Tibial nerve (tissue), 4 donors: ENCODE results near the gene MAN1B1.

Experiments
- CTCF ChIP-seq, 5 experiments: fragments of 200-600 bp in 3 of 5; fragments of 450-650 bp in 2 of 5; sonication (generic) in 3 of 5; IDR thresholded peaks; one replicate each; pipeline ENCODE4 v1.5.1; 2016 to 2019; ENCODE audit warnings: antibody characterized with exemption in 5 of 5, mild to moderate bottlenecking in 3 of 5, moderate library complexity in 2 of 5
- EP300 ChIP-seq, 2 donors: sonication (generic); formaldehyde crosslinking; IDR thresholded peaks; one replicate each; pipeline ENCODE4 v1.6.1; 2017; ENCODE audit warnings: antibody characterized with exemption in 2 of 2, mild to moderate bottlenecking in 1 of 2
- POLR2A ChIP-seq, 2 donors: fragments of 450-650 bp; IDR thresholded peaks; one replicate each; pipeline ENCODE4 v1.6.1; 2017; ENCODE audit warnings: antibody characterized with exemption in 2 of 2, mild to moderate bottlenecking in 2 of 2, moderate library complexity in 2 of 2

- TF ChIP-seq CTCF (IDR thresholded peaks at IDR 0.05) (no peak), EP300 (IDR thresholded peaks at IDR 0.05) (no peak), POLR2A (IDR thresholded peaks at IDR 0.05) (no peak)
Measured at GRCh38 chr9:137157618-137158415, 71.0 kb downstream of the MAN1B1 start.
